SU-DHL-6 (cell line): ENCODE results near the gene PRPS1.

Source experiments
- H2AFZ ChIP-seq: fragments of 200-600 bp; sonication (generic); 2 replicates; pipeline ENCODE4 v1.6.1; 2014; ENCODE audit warnings: low read depth, mild to moderate bottlenecking, moderate library complexity, mixed read lengths, antibody characterized with exemption, low read length; ENCODE audit not compliant: severe bottlenecking
- H3F3A ChIP-seq: fragments of 200-600 bp; shearing (Covaris generic); 2 replicates; pipeline ENCODE4 v1.6.0; 2016; ENCODE audit warnings: antibody characterized with exemption, mild to moderate bottlenecking; ENCODE audit not compliant: insufficient read depth
- H3K27ac ChIP-seq: fragments of 200-600 bp; sonication (generic); 2 replicates; pipeline ENCODE4 v1.5.1; 2016; ENCODE audit warnings: low read depth, mild to moderate bottlenecking, low read length, moderate library complexity, mixed read lengths
- H3K27me3 ChIP-seq: fragments of 200-600 bp; sonication (generic), shearing (Covaris generic); 2 replicates; pipeline ENCODE4 v1.6.0; 2014; ENCODE audit warnings: mild to moderate bottlenecking, low read length
- H3K36me3 ChIP-seq: fragments of 200-600 bp; sonication (generic); 2 replicates; pipeline ENCODE4 v1.6.1; 2014; ENCODE audit warnings: mild to moderate bottlenecking, low read length, mixed read lengths
- H3K4me2 ChIP-seq: fragments of 300-600, 200-600 bp; shearing (Covaris generic), sonication (generic); 2 replicates; pipeline ENCODE4 v1.6.0; 2014; ENCODE audit warnings: low read length, low read depth, mild to moderate bottlenecking; ENCODE audit not compliant: poor library complexity, severe bottlenecking
- H3K4me3 ChIP-seq: fragments of 200-600 bp; sonication (generic); 2 replicates; pipeline ENCODE4 v1.5.1; 2014; ENCODE audit warnings: antibody characterized with exemption, low read length, mild to moderate bottlenecking, mixed read lengths; ENCODE audit not compliant: insufficient read depth, poor library complexity, severe bottlenecking
- H3K79me2 ChIP-seq: fragments of 200-600 bp; sonication (generic); 2 replicates; pipeline ENCODE4 v1.6.1; 2014; ENCODE audit warnings: mild to moderate bottlenecking, low read length, moderate library complexity; ENCODE audit not compliant: insufficient read depth
- H3K9ac ChIP-seq: fragments of 200-600 bp; sonication (generic); 2 replicates; pipeline ENCODE4 v1.7.0; 2014; ENCODE audit warnings: mild to moderate bottlenecking, low read length
- H3K9me2 ChIP-seq: fragments of 200-600 bp; sonication (generic); replicated peaks from 2 replicates; pipeline ENCODE4 v1.6.1; 2014; ENCODE audit warnings: low read length; ENCODE audit not compliant: insufficient read depth
- H3K9me3 ChIP-seq: fragments of 200-600 bp; sonication (generic); 2 replicates; pipeline ENCODE4 v1.6.1; 2014; ENCODE audit warnings: low read length, mixed read lengths; ENCODE audit not compliant: insufficient read depth
- H4K20me1 ChIP-seq: fragments of 200-600 bp; sonication (generic); 2 replicates; pipeline ENCODE4 v1.6.1; 2014; ENCODE audit warnings: low read depth, mild to moderate bottlenecking, antibody characterized with exemption, low read length, moderate library complexity, mixed read lengths
- EZH2phosphoT487 ChIP-seq: fragments of 200-600 bp; sonication (generic), shearing (Covaris generic); conservative IDR thresholded peaks from 2 replicates; pipeline ENCODE4 v1.6.1; 2018; ENCODE audit warnings: mild to moderate bottlenecking, antibody characterized with exemption, low read length, moderate library complexity, mixed read lengths
- TF ChIP-seq, protein P1 (sequence below): fragments of 200-600 bp; sonication (generic); IDR thresholded peaks from one replicate; pipeline ENCODE4 v1.5.1; 2017; ENCODE audit warnings: antibody characterized with exemption, mild to moderate bottlenecking, low read length, moderate library complexity; ENCODE audit not compliant: insufficient read depth, poor library complexity, severe bottlenecking

PRPS1 gene

DNA sequence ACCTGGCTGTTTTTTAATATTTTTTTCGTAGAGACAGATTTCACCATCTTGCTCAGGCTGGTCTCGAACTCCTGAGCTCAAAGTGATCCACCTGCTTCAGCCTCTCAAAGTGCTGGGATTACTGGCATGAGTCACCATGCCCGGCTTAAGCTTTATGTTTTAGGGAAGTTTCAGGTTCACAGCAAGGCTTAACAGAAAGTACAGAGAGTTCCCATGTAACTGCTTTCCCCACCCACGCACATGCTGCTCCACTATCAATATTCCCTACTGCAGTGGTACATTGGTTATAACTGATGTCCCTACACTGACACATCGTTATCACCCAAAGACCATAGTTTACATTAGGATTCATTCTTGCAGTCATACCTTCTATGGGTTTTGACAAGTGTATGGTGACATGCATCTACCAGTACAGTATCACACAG lies 62.7 kb downstream of the PRPS1 start:
- Histone ChIP-seq H3K4me3 (no peak overlapping the region), H3K9ac (no peak overlapping the region), H3K27me3 (no peaks in the 10 kb centered on the region), H3K79me2 (no peaks in the 10 kb centered on the region), H2AFZ (no peak overlapping the region), H4K20me1 (no peaks in the 10 kb centered on the region), H3K36me3 (no peaks in the 10 kb centered on the region), H3K4me2 (no peak overlapping the region), H3K9me3 (no peaks in the 10 kb centered on the region), H3F3A (no peaks in the 10 kb centered on the region), H3K27ac (no peak overlapping the region), H3K9me2 (no peaks in the 10 kb centered on the region)
- no peak for TF ChIP-seq EZH2phosphoT487
- TF ChIP-seq, protein P1, sequence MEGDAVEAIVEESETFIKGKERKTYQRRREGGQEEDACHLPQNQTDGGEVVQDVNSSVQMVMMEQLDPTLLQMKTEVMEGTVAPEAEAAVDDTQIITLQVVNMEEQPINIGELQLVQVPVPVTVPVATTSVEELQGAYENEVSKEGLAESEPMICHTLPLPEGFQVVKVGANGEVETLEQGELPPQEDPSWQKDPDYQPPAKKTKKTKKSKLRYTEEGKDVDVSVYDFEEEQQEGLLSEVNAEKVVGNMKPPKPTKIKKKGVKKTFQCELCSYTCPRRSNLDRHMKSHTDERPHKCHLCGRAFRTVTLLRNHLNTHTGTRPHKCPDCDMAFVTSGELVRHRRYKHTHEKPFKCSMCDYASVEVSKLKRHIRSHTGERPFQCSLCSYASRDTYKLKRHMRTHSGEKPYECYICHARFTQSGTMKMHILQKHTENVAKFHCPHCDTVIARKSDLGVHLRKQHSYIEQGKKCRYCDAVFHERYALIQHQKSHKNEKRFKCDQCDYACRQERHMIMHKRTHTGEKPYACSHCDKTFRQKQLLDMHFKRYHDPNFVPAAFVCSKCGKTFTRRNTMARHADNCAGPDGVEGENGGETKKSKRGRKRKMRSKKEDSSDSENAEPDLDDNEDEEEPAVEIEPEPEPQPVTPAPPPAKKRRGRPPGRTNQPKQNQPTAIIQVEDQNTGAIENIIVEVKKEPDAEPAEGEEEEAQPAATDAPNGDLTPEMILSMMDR: no peak

DNA sequence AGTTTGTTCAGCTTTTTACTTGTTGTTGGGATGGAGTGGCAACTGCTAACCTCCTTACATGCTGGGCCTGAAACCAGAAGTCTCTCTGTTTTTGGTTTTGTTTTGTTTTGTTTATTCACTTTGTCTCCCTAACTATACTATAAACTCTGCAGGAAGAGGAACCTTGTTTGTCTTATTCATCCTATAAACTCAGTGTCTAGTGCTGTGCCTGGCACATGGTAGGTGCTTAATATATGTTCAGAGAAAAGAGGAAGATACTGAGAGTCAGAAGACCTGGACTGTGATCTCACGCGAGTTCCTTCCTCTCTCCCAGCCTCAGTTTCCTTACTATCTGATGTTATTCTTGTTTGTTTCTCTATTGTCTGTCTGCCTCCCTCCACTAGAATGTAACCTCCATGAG lies 71.3 kb downstream of the PRPS1 start:
- no peaks in the 10 kb centered on the region for H3F3A ChIP-seq
- no peaks in the 10 kb centered on the region for H3K27me3 ChIP-seq
- H2AFZ ChIP-seq: no peak overlapping the region
- H3K9me3 ChIP-seq: no peaks in the 10 kb centered on the region
- H3K9ac ChIP-seq: no peak overlapping the region
- no peaks in the 10 kb centered on the region for H3K79me2 ChIP-seq
- TF ChIP-seq EZH2phosphoT487: no peak
- TF ChIP-seq, protein P1: no peak
- H3K36me3 ChIP-seq: no peaks in the 10 kb centered on the region
- no peaks in the 10 kb centered on the region for H3K9me2 ChIP-seq
- H3K27ac ChIP-seq: no peak overlapping the region
- H3K4me3 ChIP-seq: no peak overlapping the region
- no peaks in the 10 kb centered on the region for H4K20me1 ChIP-seq
- H3K4me2 ChIP-seq: no peak overlapping the region

DNA sequence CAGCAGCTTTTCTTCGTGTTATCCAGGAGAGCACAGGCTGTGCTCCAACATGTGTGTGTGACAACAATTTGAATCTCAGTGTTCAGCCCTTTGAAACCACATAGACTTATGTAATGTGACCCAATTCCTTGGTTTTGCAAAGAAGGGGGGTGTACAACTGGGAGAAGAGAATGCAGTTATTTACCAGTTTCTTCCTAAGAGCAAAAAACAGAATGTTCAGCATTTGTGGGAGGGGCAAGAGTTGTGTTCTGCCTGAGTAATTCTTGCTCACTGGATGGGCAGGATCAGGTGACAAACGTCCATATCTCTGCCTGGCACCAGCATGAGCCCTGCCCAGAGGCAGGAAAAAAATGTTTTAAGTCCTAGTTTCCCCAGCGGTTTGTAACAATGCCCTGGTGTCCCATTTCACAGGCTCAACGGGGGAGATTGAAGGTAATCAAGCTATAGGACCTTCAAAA lies 72.0 kb downstream of the PRPS1 start:
- H3K4me2 ChIP-seq: no peak overlapping the region
- H2AFZ ChIP-seq: no peak overlapping the region
- no peaks in the 10 kb centered on the region for H3K9me3 ChIP-seq
- TF ChIP-seq EZH2phosphoT487: no peak
- TF ChIP-seq, protein P1: no peak
- no peak overlapping the region for H3K4me3 ChIP-seq
- H3K27me3 ChIP-seq: no peaks in the 10 kb centered on the region
- no peaks in the 10 kb centered on the region for H3F3A ChIP-seq
- H3K36me3 ChIP-seq: no peaks in the 10 kb centered on the region
- no peak overlapping the region for H3K27ac ChIP-seq
- H3K9ac ChIP-seq: no peak overlapping the region
- no peaks in the 10 kb centered on the region for H3K79me2 ChIP-seq
- no peaks in the 10 kb centered on the region for H3K9me2 ChIP-seq
- no peaks in the 10 kb centered on the region for H4K20me1 ChIP-seq
